HepG2 (cell line): ENCODE measurements around the gene YPEL3. TPM values are rescaled to one million over a fixed set of nuclear protein-coding genes. Genes with fewer than 3 reads are reported as not detected.
A peak's percentile ranks its signal among the peaks of the same experiment; 100 is the strongest.

ENCODE experiments used
- ATAC-seq: fragments of 200-7000 bp; cut with Tn5 transposase; 3 replicates; pipeline ENCODE4 v1.9.1; 2020; ENCODE audit warnings: mild to moderate bottlenecking, moderate library complexity
- BruUV-seq: library from RNA; stranded (reverse); fragments of 400-500 nt; replicated peaks from 2 replicates; lab custom pipeline; 2021; lab: Mats Ljungman, UMichigan
- CTCF ChIA-PET: fragments of 300-600 bp; formaldehyde crosslinking; extraction: SDS; loops from one replicate; lab custom pipeline; 2021; ENCODE audit warnings: low total read pairs, inconsistent platforms, low intra/inter-chr PET ratio; lab: Yijun Ruan, JAX
- POLR2A ChIA-PET: fragments of 350-600 bp; sonication (Branson Sonifier 250); formaldehyde crosslinking; loops from one replicate; lab custom pipeline; 2020; ENCODE audit warnings: antibody characterized with exemption, inconsistent platforms; lab: Yijun Ruan, JAX
- DNase-seq: peaks from one replicate; pipeline ENCODE4 v3.0.0-alpha.2; 2015; ENCODE audit warnings: low spot score
- FAIRE-seq: peaks from 3 replicates; lab custom pipeline; 2011; peaks lifted over from hg19 to GRCh38; lab: Jason Lieb, UNC
- H2AFZ ChIP-seq: one replicate; pipeline ENCODE4 v1.6.1; 2011; ENCODE audit warnings: low read length, inconsistent platforms
- H3K27ac ChIP-seq: fragments of 300-600 bp; 3 replicates; pipeline ENCODE4 v1.8.0; 2011; ENCODE audit warnings: mixed run types, mild to moderate bottlenecking, mixed read lengths, low read length, inconsistent platforms; ENCODE audit not compliant: insufficient read depth; ENCODE audit errors: extremely low read length
- H3K27me3 ChIP-seq, 2 experiments: fragments of 200-600 bp in 1 of 2; 2 replicates in 1 of 2; 3 replicates in 1 of 2; pipeline versions ENCODE4 v1.6.0 to v1.8.0; 2011; ENCODE audit warnings: low read length in 2 of 2, mild to moderate bottlenecking in 2 of 2, moderate library complexity in 2 of 2, inconsistent platforms in 1 of 2; ENCODE audit not compliant: insufficient read depth in 2 of 2, control insufficient read depth in 1 of 2
- H3K36me3 ChIP-seq, 2 experiments: fragments of 200-600 bp in 1 of 2; replicated peaks in 1 of 2; 2 replicates in 1 of 2; 3 replicates in 1 of 2; pipeline versions ENCODE4 v1.5.1 to v1.8.0; 2011; ENCODE audit warnings: low read length in 2 of 2, inconsistent platforms in 1 of 2; ENCODE audit not compliant: insufficient read depth in 2 of 2, control insufficient read depth in 1 of 2
- H3K4me1 ChIP-seq: 2 replicates; pipeline ENCODE4 v1.5.1; 2012; ENCODE audit warnings: low read length, inconsistent platforms; ENCODE audit not compliant: insufficient read depth
- H3K4me2 ChIP-seq: 2 replicates; pipeline ENCODE4 v1.6.0; 2011; ENCODE audit warnings: low read depth, low read length, inconsistent platforms
- H3K4me3 ChIP-seq, 3 experiments: fragments of 200-600 bp in 1 of 3; sonication (generic), shearing (Covaris generic) in 1 of 3; replicated peaks in 1 of 3; 2 replicates each; pipeline ENCODE4 v1.5.1; 2011 to 2016; ENCODE audit warnings: low read length in 3 of 3, inconsistent platforms in 2 of 3, low read depth in 2 of 3, mild to moderate bottlenecking in 2 of 3, control low read depth in 1 of 3, mixed read lengths in 1 of 3; ENCODE audit not compliant: insufficient read depth in 1 of 3
- H3K79me2 ChIP-seq: one replicate; pipeline ENCODE4 v1.6.1; 2011; ENCODE audit warnings: low read length, inconsistent platforms; ENCODE audit not compliant: insufficient read depth
- H3K9ac ChIP-seq: 2 replicates; pipeline ENCODE4 v1.6.0; 2011; ENCODE audit warnings: mild to moderate bottlenecking, low read depth, low read length, inconsistent platforms; ENCODE audit not compliant: insufficient read depth
- H3K9me3 ChIP-seq: 2 replicates; pipeline ENCODE4 v1.5.1; 2012; ENCODE audit warnings: mild to moderate bottlenecking, low read length
- H4K20me1 ChIP-seq: 2 replicates; pipeline ENCODE4 v1.6.0; 2011; ENCODE audit warnings: inconsistent platforms, mild to moderate bottlenecking, low read length, moderate library complexity; ENCODE audit not compliant: insufficient read depth
- AGO2 ChIP-seq: fragments of 200-400 bp; formaldehyde crosslinking; optimal IDR thresholded peaks from 2 replicates; pipeline ENCODE3; 2017; ENCODE audit warnings: mild to moderate bottlenecking, low read depth, low read length, moderate library complexity
- HMGXB3 ChIP-seq: sonication (generic); formaldehyde crosslinking; IDR thresholded peaks from 2 replicates; pipeline ENCODE4 v1.4.0; 2020; ENCODE audit warnings: missing genetic modification reagents, borderline replicate concordance
- JUNB ChIP-seq: sonication (generic); formaldehyde crosslinking; IDR thresholded peaks from 2 replicates; pipeline ENCODE4 v1.8.0; 2022; ENCODE audit warnings: missing genetic modification reagents, mild to moderate bottlenecking, borderline replicate concordance
- POLR2AphosphoS5 ChIP-seq: IDR thresholded peaks from 2 replicates; pipeline ENCODE4 v1.6.1; 2012; ENCODE audit warnings: low read depth, low read length
- RBFOX2 ChIP-seq: fragments of 200-400 bp; formaldehyde crosslinking; IDR thresholded peaks from 2 replicates; pipeline ENCODE4 v1.6.1; 2017; ENCODE audit warnings: low read depth, mild to moderate bottlenecking, low read length
- TAF15 ChIP-seq: fragments of 200-400 bp; formaldehyde crosslinking; IDR thresholded peaks from one replicate; pipeline ENCODE4 v1.6.1; 2018; ENCODE audit warnings: mild to moderate bottlenecking, low read depth, low read length; ENCODE audit not compliant: poor library complexity, severe bottlenecking
- USF2 ChIP-seq, 2 experiments: sonication (generic) in 1 of 2; formaldehyde crosslinking in 1 of 2; IDR thresholded peaks; 2 replicates each; pipeline versions ENCODE4 v1.5.1 to v1.6.1; 2011 to 2020; ENCODE audit warnings: borderline replicate concordance in 1 of 2, low read depth in 1 of 2, low read length in 1 of 2, mild to moderate bottlenecking in 1 of 2, missing genetic modification reagents in 1 of 2, moderate library complexity in 1 of 2
- ZC3H4 ChIP-seq: sonication (generic); formaldehyde crosslinking; IDR thresholded peaks from 2 replicates; pipeline ENCODE4 v1.4.0; 2020; ENCODE audit warnings: missing genetic modification reagents, borderline replicate concordance
- ZNF20 ChIP-seq: sonication (generic); formaldehyde crosslinking; IDR thresholded peaks from 2 replicates; pipeline ENCODE4 v1.4.0; 2020; ENCODE audit warnings: mild to moderate bottlenecking, moderate library complexity, missing genetic modification reagents
- ZNF33B ChIP-seq: sonication (generic); formaldehyde crosslinking; IDR thresholded peaks from 2 replicates; pipeline ENCODE4 v1.5.1; 2020; ENCODE audit warnings: mild to moderate bottlenecking, missing genetic modification reagents
- WGBS: methylation state at CpG from one replicate; pipeline ENCODE4 v1.1.6; 2017; ENCODE audit warnings: low lambda C conversion rate; 5-methylcytosine and 5-hydroxymethylcytosine counted together
- in situ Hi-C: cut with HindIII; loops from 2 replicates; pipeline ENCODE4 v1.10.0; 2017; ENCODE audit warnings: low pct_unique_long_range_greater_than_20kb; ENCODE audit not compliant: extremely low pct_ligation_motif_present
- intact Hi-C: fragments of 100-400 bp; cut with micrococcal nuclease; formaldehyde crosslinking; loops from one replicate; pipeline ENCODE4 v1.10.0; 2022; ENCODE audit not compliant: unreplicated experiment
- polyA plus RNA-seq, 8 experiments: library from polyadenylated mRNA; depleted of rRNA in 3 of 8; stranded (reverse) in 7 of 8; unstranded in 1 of 8; fragments of >200 nt; fragmentation: Illumina TruSeq in 4 of 8; extraction: Trizol in 4 of 8; gene quantifications; 2 replicates each; pipeline versions ENCODE4 v1.2.1 to v1.2.3, GENCODE V29; 2011 to 2016; ENCODE audit warnings: low read depth in 4 of 8, missing spikeins in 1 of 8, mixed read lengths in 1 of 8; ENCODE audit not compliant: insufficient read depth in 1 of 8
- total RNA-seq, 5 experiments: library from RNA; depleted of rRNA; stranded (reverse); fragments of >200 nt; fragmentation: Illumina TruSeq; extraction: Trizol; gene quantifications; 2 replicates each; pipeline ENCODE4 v1.2.3, GENCODE V29; 2016; ENCODE audit warnings: low read depth in 1 of 5

YPEL3 gene
- total and polyA plus RNA-seq, 2 of the 13 experiments (the other 11 are each of a cell fraction or from before 2014, with no cell fraction given): 5.4 to 47.0 TPM

- H3K9me3 ChIP-seq: no peaks in the 10 kb centered on the region
- ChIA-PET POLR2A (interaction anchor here (2.2 to 2.5 kb wide), 2 partner anchors 10 to 20 kb away, joined by 8 to 11 read pairs; partner anchors contain the start of genes ALDOA and PPP4C), CTCF (no interaction called here)
- H3K27ac ChIP-seq: no peak overlapping the region
- peaks cover 24 to 42% of the 10 kb centered on the region in 2 experiments for H3K36me3 ChIP-seq
- no peaks in the 10 kb centered on the region for H3K27me3 ChIP-seq
- ATAC-seq (no peak), DNase-seq (no peak), FAIRE-seq (no peak)
- H3K9ac ChIP-seq: no peak overlapping the region
- in situ Hi-C loops: loop anchor here (25.0 kb wide), 1 partner anchor 551 kb away; no protein-coding TSS in a partner anchor
- H3K79me2 ChIP-seq: peaks cover 12% of the 10 kb centered on the region
- H4K20me1 ChIP-seq: no peaks in the 10 kb centered on the region
- no peak overlapping the region for H3K4me3 ChIP-seq
- BruUV-seq: no TSS peak
- no peak overlapping the region for H2AFZ ChIP-seq
- H3K4me2 ChIP-seq: no peak overlapping the region
- intact Hi-C loops: loop anchor here (10.0 kb wide), 1 partner anchor 569 kb away; the partner anchor contains the start of genes FBRS and PRR14
- WGBS: 95% methylated on average over 6 of the region's 6 CpGs
- peak; percentile 75 for TF ChIP-seq AGO2
- TF ChIP-seq ZNF20: no peak
- H3K4me1 ChIP-seq: peaks cover 47% of the 10 kb centered on the region
These were observed 10.2 kb downstream of the YPEL3 start for GRCh38 chr16:30085820-30086219.

GRCh38 chr16:30085247-30085646 lies 10.8 kb downstream of the YPEL3 start:
- ATAC-seq: no peak
- no peak overlapping the region for H3K4me2 ChIP-seq
- 90% methylated on average over 3 of the region's 3 CpGs for WGBS
- ChIA-PET CTCF (no interaction called here), POLR2A (interaction anchor here (2.2 to 2.5 kb wide), 2 partner anchors 10 to 19 kb away, joined by 8 to 11 read pairs; partner anchors contain the start of genes ALDOA and PPP4C)
- no peak for DNase-seq
- no peaks in the 10 kb centered on the region for H3K9me3 ChIP-seq
- H4K20me1 ChIP-seq: no peaks in the 10 kb centered on the region
- H3K4me1 ChIP-seq: peaks cover 47% of the 10 kb centered on the region
- no peaks in the 10 kb centered on the region for H3K27me3 ChIP-seq
- H3K36me3 ChIP-seq: peaks cover 24 to 42% of the 10 kb centered on the region in 2 experiments
- FAIRE-seq: no peak
- no TSS peak for BruUV-seq
- intact Hi-C loops: loop anchor here (10.0 kb wide), 1 partner anchor 570 kb away; the partner anchor contains the start of genes FBRS and PRR14
- H3K27ac ChIP-seq: no peak overlapping the region
- no peak overlapping the region for H3K9ac ChIP-seq
- in situ Hi-C loops: loop anchor here (25.0 kb wide), 1 partner anchor 552 kb away; no protein-coding TSS in a partner anchor
- no peak overlapping the region for H2AFZ ChIP-seq
- peaks cover 15% of the 10 kb centered on the region for H3K79me2 ChIP-seq
- no peak overlapping the region for H3K4me3 ChIP-seq
- TF ChIP-seq ZC3H4 (CRISPR knock-in tag) (no peak), JUNB (CRISPR knock-in tag) (no peak), ZNF33B (CRISPR knock-in tag) (no peak), RBFOX2 (0 out of 2 replicates have a peak, but pooled peaks have one; percentile 11), USF2 (IDR thresholded peaks at IDR 0.05; ENCODE audit: low read depth, low read length) (no peak), USF2 (CRISPR knock-in tag; IDR thresholded peaks at IDR 0.05; ENCODE audit: borderline replicate concordance) (no peak), POLR2AphosphoS5 (0 out of 2 replicates have a peak, but pooled peaks have one; percentile 15), TAF15 (no peak), HMGXB3 (CRISPR knock-in tag) (no peak)
